Adrenal gland (tissue), 5 donors: ENCODE results near the gene PAX7.

Experiments used
- POLR2A ChIP-seq, 2 donors: fragments of 450-650 bp; IDR thresholded peaks; one replicate each; pipeline ENCODE4 v1.6.1; 2017; ENCODE audit warnings: antibody characterized with exemption in 2 of 2, mild to moderate bottlenecking in 2 of 2, moderate library complexity in 1 of 2
- TF ChIP-seq, protein P1 (sequence below), 6 experiments: fragments of 450-650 bp in 4 of 6; fragments of 200-600 bp in 2 of 6; sonication (generic) in 1 of 6; IDR thresholded peaks; 1 replicate in 5 of 6; 2 replicates in 1 of 6; pipeline versions ENCODE4 v1.5.1 to v1.8.0; 2016 to 2021; ENCODE audit warnings: antibody characterized with exemption in 6 of 6, mild to moderate bottlenecking in 2 of 6, moderate library complexity in 1 of 6
- donor health status: DM: no; HTN: no; CAD: no.

DNA sequence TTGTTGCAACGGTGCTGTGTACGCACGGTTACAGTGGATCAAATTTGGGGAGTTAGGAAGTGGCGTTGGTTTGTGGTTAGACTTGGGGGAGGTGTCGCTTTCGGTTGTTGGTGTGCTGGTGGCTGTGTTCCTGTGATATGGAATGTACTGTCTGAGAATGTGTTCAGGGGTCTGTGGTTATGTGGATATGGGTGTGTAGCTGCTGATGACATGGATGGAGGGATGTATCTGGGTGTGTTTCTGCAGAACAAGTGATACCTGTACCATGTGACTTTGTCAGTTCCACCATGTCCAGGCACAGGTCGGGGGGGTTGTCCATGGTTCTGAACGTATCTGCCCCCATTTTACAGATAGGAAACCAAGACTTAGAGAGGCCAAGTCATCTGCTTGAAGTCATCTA, 22.7 kb downstream of the PAX7 start:
- TF ChIP-seq, protein P1, sequence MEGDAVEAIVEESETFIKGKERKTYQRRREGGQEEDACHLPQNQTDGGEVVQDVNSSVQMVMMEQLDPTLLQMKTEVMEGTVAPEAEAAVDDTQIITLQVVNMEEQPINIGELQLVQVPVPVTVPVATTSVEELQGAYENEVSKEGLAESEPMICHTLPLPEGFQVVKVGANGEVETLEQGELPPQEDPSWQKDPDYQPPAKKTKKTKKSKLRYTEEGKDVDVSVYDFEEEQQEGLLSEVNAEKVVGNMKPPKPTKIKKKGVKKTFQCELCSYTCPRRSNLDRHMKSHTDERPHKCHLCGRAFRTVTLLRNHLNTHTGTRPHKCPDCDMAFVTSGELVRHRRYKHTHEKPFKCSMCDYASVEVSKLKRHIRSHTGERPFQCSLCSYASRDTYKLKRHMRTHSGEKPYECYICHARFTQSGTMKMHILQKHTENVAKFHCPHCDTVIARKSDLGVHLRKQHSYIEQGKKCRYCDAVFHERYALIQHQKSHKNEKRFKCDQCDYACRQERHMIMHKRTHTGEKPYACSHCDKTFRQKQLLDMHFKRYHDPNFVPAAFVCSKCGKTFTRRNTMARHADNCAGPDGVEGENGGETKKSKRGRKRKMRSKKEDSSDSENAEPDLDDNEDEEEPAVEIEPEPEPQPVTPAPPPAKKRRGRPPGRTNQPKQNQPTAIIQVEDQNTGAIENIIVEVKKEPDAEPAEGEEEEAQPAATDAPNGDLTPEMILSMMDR (IDR thresholded peaks at IDR 0.05), result no peak
- no peak for TF ChIP-seq POLR2A (IDR thresholded peaks at IDR 0.05)
